HG03103 (cell line): ENCODE measurements around the gene EPAS1.

Source experiments
- ATAC-seq: cut with Tn5 transposase; IDR thresholded peaks from one replicate; pipeline ENCODE4 v1.9.1; 2021; ENCODE audit warnings: low read depth; ENCODE audit not compliant: unreplicated experiment

The EPAS1 gene

GRCh38 chr2:46296840-46297545, at the start of gene EPAS1:
Gene EPAS1 (plus strand): TSS chr2:46297407. CDS start chr2:46297912, 505 bp downstream.
- peak; percentile 81 for ATAC-seq

GRCh38 chr2:46248171-46248570, 49.0 kb upstream of the EPAS1 start:
- no peak for ATAC-seq

GRCh38 chr2:46249654-46250053, 47.6 kb upstream of the EPAS1 start:
- ATAC-seq = no peak

GRCh38 chr2:46252891-46253659, 44.1 kb upstream of the EPAS1 start:
- ATAC-seq = no peak

- ATAC-seq = no peak
Measured at GRCh38 chr2:46254474-46254873, 42.7 kb upstream of the EPAS1 start.

GRCh38 chr2:46256563-46257142, 40.6 kb upstream of the EPAS1 start:
- no peak for ATAC-seq

- no peak for ATAC-seq
Measured at GRCh38 chr2:46257476-46257875, 39.7 kb upstream of the EPAS1 start.

GRCh38 chr2:46257980-46258379, 39.2 kb upstream of the EPAS1 start:
- ATAC-seq = no peak

GRCh38 chr2:46258937-46259776, 38.0 kb upstream of the EPAS1 start:
- ATAC-seq = no peak

- ATAC-seq = no peak
Measured at GRCh38 chr2:46259777-46260168, 37.4 kb upstream of the EPAS1 start.

- ATAC-seq = no peak
Measured at GRCh38 chr2:46260305-46260704, 36.9 kb upstream of the EPAS1 start.

- ATAC-seq = no peak
Measured at GRCh38 chr2:46262248-46262938, 34.8 kb upstream of the EPAS1 start.

- ATAC-seq = no peak
Measured at GRCh38 chr2:46263347-46263746, 33.9 kb upstream of the EPAS1 start.

- no peak for ATAC-seq
Measured at GRCh38 chr2:46264447-46264846, 32.8 kb upstream of the EPAS1 start.

GRCh38 chr2:46266134-46266533, 31.1 kb upstream of the EPAS1 start:
- ATAC-seq = no peak

- ATAC-seq = no peak
Measured at GRCh38 chr2:46267616-46268015, 29.6 kb upstream of the EPAS1 start.

- no peak for ATAC-seq
Measured at GRCh38 chr2:46268196-46268595, 29.0 kb upstream of the EPAS1 start.

GRCh38 chr2:46269001-46269400, 28.2 kb upstream of the EPAS1 start:
- ATAC-seq = no peak

GRCh38 chr2:46269544-46270273, 27.5 kb upstream of the EPAS1 start:
- no peak for ATAC-seq

GRCh38 chr2:46270384-46270783, 26.8 kb upstream of the EPAS1 start:
- no peak for ATAC-seq
